Dermis microvascular lymphatic vessel endothelial cell (primary cell): Measurements from ENCODE around the gene KRTAP19-4. TPM values are rescaled to one million over a fixed set of nuclear protein-coding genes. Genes with fewer than 3 reads are reported as not detected.
"Not testable (repeated sequence)": the region's sequence is repeated elsewhere in the genome, so short reads cannot be mapped to it uniquely, and the experiment has no call there.

ENCODE experiments used
- DNase-seq, 2 donors: peaks; one replicate each; pipeline versions ENCODE4 v3.0.0 to v3.0.0-alpha.2; 2010; ENCODE audit warnings: low read depth in 2 of 2
- total RNA-seq: library from RNA; depleted of rRNA; stranded (reverse); fragments of >200 nt; gene quantifications from 2 replicates; pipeline ENCODE4 v1.2.1, GENCODE V29; 2014

KRTAP19-4 gene, protein sequence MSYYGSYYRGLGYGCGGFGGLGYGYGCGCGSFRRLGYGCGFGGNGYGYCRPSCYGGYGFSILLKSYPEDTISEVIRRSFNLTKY
- total RNA-seq, result not detected in 2 replicates

DNA sequence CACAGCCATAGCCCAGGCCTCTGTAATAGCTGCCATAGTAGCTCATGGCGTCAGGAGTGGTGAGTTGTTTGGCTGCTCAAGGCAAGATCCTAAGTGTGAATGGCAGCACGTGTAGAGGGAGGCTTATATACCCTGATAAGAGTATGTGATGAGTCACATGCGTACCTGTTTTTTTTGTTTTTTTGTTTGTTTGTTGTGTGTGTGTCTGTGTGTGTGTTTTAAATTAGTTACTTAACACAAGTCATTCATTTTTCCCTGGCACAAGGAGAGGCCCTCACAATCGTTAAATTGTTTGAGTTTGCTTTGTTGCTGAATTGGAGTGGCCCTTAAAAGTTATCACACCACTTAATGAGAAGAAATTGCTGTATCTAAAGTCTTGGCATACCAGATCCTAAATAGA is at the start of gene KRTAP19-4:
TSS of gene KRTAP19-4 (minus strand) at position 101 of the 400 bp plus-strand sequence. CDS start at position 46, 55 bp downstream.
- DNase-seq, result no peak

DNA sequence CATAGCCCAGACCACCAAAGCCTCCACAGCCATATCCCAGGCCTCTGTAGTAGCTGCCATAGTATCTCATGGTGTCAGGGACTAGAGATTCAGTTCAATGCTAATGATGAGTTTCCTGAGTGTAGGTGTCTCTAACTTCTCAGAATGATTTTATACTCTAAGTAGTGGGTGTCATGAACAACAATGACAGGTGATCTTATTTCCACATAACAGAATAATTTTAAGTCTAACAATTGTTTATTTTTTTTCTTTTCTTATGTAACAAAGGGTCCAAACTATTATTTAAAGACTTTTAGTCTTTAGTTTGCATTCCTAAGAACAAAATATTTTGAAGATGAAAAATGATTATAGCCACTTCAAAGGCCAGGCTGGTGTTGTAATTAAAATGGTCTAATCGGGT is 44.8 kb upstream of the KRTAP19-4 start, which contains the start of gene KRTAP19-6:
TSS of gene KRTAP19-6 (minus strand) at position 101 of the 400 bp plus-strand sequence. CDS start at position 70, 31 bp downstream.
- no peak for DNase-seq

DNA sequence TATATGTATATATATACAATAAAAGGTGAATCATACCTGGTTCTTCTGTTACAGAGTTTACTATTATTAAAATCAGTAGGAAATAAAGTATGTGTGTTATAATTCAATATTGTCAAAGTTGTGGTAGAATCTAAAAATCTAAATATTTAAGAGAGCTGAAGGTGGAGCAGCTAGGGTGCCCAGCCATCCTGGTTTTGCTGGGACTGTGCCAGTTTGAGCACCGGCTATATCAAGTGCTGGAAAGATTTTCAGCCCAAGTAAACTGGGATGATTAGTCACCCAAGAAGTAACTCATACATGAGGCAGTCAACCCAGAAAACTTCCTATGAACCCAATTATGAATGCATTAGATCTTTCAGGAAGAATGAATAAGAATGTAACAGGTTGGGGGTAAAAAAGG is 21.9 kb upstream of the KRTAP19-4 start:
- no peak for DNase-seq

DNA sequence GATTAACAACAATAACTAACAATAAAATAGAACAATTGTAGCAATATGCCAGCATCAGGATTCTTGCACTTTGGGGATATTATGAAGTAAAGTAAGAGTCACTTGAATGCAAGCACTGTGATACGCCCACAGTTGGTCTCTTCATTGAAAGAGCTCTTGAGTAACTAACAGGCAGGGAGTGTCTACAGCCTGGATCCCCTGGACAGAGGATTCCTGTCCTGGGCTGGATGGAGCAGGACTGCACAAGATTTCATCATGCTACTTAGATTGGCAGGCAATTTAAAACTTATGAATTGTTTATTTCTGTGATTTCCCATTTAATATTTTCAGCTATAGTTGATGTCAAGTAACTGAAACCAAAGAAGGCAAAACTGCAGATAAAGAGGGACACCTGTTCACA is 18.7 kb upstream of the KRTAP19-4 start:
- no peak for DNase-seq

DNA sequence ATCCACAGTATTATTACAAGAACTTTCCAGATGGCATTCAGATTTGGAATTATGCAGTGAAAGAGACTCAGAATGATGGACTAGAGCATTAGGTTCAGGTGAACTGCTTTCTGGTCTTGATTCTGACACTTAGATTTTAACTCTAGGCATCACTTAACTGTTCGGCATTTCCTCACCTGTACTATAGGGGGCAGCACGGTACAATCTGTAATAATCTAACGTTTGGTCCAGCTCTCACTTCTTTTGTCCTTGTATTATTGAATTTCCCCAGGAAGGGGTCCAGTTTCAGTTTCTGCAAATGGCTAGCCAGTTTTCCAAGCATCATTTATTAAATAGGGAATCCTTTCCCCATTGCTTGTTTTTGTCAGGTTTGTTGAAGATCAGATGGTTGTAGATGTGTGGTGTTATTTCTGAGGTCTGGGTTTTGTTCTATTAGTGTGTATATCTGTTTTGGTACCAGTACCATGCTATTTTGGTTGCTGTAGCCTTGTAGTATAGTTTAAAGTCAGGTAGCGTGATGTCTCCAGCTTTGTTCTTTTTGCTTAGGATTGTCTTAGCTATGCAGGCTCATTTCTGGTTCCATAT is 8.7 kb upstream of the KRTAP19-4 start:
- not testable (repeated sequence) for DNase-seq

DNA sequence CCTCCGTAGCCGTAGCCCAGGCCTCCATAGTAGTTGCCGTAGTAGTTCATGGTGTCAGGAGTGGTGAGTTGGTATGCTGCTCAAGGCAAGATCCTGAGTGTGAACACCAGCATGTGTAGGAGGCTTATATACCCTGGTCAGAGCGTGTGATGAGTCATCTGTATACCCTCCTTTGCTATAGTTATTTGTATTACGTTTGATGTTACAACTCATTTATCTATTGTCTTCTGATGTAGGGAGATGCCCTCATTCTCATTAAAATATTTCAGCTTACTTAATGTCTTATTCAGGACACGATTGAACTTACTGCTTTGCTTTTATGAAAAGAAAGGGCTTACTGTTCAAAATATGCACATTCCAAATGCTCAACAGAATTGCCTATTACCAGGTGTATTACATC is 5.1 kb upstream of the KRTAP19-4 start, which contains the start of gene KRTAP19-5:
TSS of gene KRTAP19-5 (minus strand) at position 101 of the 400 bp plus-strand sequence. CDS start at position 50, 51 bp downstream.
- no peak for DNase-seq

DNA sequence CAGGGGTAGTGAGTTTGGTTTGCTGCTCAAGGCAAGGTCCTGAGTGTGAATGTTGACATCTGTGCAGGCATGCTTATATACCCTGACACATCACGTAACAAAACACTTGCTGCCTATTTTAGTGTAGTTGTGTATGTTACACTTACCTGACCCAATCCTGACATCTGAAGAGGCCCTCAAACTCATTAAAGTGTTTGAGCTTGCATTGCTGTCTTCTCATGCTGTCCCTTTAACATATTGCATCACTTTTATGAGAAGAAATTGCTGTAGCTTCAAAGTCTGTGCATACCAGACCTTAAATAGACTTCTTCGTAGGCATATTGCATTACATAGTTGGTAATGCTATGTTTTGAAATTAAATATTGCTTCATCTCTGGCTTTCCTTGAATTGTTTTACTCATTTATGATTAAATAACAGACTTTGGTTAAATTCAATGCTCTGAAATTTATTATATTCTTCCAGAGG is 5.0 kb downstream of the KRTAP19-4 start, which contains the start of gene KRTAP19-3:
TSS of gene KRTAP19-3 (minus strand) at position 51 of the 466 bp plus-strand sequence. CDS start 56 bp downstream, outside the sequence.
- DNase-seq, result no peak

DNA sequence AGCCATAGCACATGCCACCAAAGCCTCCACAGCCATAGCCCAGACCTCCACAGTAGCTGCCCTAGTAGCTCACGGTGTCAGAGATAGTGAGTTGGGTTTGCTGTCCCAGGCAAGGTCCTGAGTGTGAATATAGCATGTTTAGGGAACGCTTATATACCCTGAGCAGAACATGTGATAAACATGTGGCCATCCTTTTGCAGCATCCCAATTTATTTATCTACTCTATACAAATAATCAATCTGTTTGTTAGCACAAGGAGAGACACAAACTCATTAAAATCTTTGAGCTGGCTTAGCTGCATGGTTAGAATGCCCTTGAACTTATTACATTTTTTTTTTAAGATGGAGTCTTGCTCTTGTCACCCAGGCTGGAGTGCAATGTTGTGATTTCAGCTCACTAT is 9.6 kb downstream of the KRTAP19-4 start, which contains the start of gene KRTAP19-2:
TSS of gene KRTAP19-2 (minus strand) at position 101 of the 400 bp plus-strand sequence. CDS start at position 13, 88 bp downstream.
- no peak for DNase-seq

DNA sequence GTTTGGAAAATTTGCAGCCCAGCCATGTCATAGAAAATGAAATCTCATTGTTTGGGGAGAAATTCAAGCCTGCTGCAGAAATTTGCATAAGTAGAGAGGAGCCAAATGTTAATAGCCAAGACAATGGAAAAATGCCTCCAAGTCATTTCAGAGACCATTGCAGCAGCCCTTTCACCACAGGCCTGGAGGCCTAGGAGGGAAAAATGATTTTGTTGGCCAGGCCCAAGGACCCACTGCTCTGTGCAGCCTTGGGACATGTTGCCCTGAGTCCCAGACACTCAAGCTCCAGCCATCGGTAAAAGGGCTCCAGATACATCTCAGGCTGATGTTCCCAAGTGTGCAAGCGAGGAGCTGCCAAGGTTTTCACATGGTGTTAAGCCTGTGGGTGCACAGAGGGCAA is 10.8 kb downstream of the KRTAP19-4 start:
- DNase-seq, result no peak

DNA sequence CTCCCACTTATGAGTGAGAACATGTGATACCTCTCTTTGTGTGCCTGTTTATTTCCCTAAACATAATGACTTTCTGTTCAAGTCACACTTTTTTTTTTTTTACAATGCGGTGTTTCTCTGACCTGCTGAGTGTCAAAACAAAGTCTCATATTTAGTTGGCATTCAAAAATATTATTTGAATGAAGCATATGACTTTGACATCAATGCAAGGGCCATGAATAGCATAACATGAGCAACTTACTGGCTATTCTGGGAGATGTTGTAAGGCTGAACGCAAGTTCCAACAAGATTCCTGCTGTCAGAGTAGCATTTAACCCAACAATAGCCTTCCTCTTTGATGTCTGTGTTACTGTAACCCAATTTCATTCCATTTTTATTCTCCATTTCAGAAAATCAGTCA is 14.8 kb downstream of the KRTAP19-4 start:
- DNase-seq, result no peak

DNA sequence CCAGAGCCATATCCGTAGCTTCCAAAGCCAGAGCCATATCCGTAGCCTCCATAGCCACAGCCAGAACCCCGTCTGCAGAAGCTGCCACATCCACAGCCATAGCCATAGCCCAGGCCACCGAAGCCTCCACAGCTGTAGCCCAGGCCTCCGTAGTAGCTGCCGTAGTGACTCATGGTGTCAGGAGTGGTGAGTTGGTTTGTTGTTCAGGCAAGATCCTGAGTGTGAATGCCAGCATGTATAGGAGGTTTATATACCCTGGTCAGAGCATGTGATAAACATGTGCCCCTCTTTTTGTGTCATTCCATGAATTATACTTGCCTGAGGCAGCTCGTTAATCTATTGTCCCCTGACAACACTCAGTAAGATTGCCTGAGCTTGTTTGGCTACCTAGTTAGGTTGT is 16.8 kb downstream of the KRTAP19-4 start, which contains the start of gene KRTAP19-1:
TSS of gene KRTAP19-1 (minus strand) at position 223 of the 400 bp plus-strand sequence. CDS start at position 173, 50 bp downstream.
- DNase-seq, result no peak

DNA sequence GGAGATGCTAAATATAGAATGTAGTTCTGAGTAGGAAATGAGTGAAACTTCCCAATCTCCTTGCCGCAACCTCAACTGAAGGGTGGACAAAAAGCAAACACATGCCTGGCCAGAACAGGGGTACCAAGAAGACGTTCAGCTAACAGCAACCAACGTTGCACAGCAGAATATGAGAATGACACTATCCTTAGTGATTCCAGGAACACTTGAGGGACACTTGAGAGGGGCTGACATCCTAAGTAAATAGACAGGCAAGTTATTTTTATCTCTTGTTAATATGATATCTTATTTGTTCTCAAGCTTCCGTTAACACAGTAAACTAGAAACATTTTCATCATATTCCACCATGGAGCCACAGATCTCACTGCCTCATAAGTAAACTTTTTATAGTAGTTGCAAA is 17.7 kb downstream of the KRTAP19-4 start:
- no peak for DNase-seq

DNA sequence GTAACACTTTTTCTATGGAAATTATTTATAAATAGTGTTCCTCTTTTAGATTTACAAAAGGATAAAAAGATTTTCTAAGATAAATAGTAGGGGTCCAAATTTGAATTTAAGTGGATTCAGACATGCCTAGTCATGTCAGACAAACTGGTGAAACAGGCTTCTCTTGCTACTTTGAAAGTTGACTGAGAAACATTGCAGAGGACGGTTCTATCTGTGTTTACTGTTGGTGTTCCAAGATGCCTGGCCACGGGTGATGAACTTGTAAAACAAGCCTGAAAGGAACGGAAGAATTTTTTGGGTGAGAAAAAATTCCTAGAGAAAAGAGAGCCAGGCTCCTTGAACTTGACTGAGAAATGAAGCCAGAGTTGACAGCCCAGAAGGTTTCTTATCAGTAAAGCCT is 19.0 kb downstream of the KRTAP19-4 start:
- no peak for DNase-seq

DNA sequence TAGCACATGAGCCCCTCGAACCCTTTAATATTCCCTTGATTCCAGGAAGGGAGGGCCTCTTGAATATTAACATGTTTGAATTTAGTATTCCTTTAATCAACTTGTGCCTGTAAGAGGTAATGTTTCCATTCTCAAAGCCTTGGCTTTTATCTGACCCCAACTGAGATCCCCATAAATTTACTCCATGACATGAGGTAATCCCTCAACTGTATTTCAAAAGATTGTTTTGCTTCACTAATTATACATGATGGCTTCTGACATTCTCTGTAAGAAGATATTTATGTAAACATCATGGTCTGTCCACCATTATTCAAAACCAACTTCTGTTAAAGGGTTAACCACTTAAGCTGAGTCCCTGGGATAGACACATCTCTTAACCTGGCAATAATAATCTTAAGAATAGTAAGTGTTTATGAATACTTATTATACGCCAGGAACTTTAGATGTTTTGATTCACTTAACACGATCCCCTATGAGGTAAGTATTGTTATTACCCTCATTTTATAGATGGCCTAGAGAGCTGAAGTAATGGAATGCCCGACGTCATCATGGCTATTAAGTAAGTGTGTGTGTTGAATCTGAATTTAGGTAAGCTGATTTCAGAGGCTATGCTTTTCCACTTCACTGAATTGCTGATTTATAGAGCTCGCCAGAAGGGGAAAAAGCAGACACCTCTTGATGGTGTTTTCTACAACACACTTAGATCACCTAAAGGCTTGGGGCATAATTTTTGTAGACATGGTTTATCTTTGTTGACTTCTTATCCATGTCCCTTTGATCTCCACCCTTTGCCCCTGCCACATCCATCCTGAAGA is 27.9 kb downstream of the KRTAP19-4 start:
- no peak for DNase-seq

DNA sequence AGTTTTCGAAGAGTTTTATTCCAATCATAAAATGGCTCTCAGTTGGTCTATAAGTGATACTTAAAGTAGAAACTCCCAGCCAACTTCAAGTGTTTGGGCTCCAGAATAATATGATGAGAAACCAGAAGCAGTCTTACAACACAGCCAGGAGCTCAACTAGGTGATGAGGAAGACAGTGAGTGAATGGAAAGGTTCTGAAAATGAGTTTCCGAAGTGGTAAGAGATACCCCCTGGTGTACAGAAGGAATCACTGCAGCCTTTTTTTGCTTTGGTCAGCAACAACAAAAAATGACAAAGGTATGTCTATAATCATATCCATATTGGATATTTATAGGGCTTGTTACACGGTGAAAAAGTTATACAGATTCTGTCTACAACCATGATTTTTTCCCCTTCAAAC is 33.3 kb downstream of the KRTAP19-4 start:
- no peak for DNase-seq

DNA sequence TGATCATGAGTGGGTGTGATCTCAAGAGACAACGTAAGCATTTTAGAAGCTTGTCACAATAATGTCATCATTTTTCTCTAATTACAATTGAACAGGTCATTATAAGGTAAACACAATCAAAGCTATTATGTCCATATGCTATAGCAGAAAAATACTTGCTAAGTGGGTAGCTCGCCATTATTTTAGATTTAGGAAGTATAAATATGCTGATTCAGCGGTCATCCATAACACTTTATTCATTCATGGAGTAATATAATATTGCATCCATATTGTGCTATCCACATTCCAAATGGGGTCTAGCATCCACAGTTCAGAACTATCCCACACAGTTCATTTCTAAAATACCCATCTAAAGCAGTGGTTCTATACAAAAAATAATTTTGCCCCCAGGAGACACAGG is 48.5 kb downstream of the KRTAP19-4 start:
- no peak for DNase-seq

DNA sequence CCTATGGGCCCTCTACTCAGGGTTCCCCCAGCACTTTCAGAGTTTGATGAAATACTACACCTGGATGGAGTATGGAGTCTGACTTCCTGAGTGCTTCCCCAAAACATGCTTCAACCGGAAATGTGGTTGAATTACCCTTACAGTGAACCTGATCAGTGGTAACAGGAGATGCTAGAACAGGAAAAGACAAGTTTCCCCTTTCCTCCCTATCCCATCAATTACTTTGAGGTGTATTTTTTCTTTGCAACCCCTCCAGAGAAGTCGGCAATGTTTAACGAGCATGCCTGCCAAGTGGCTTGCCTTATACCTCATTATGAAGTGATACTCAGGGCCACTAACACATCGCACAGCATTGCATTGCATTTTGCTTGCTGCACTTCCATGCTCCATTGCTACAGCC is 49.9 kb downstream of the KRTAP19-4 start:
- no peak for DNase-seq

Other genes starting within 250 kb of the KRTAP19-4 start
- not detected in 2 replicates for gene KRTAP24-1, start 214.2 kb downstream of the KRTAP19-4 start, total RNA-seq
- not detected in 2 replicates for gene KRTAP25-1, start 207.7 kb downstream of the KRTAP19-4 start, total RNA-seq
- gene KRTAP26-1, start 176.8 kb downstream of the KRTAP19-4 start, total RNA-seq, result not detected in 2 replicates
- not detected in 2 replicates for gene KRTAP27-1, start 159.5 kb downstream of the KRTAP19-4 start, total RNA-seq
- not detected in 2 replicates for gene KRTAP23-1, start 148.6 kb downstream of the KRTAP19-4 start, total RNA-seq
- not detected in 2 replicates for gene KRTAP13-2, start 124.9 kb downstream of the KRTAP19-4 start, total RNA-seq
- not detected in 2 replicates for gene KRTAP13-1, start 101.1 kb downstream of the KRTAP19-4 start, total RNA-seq
- not detected in 2 replicates for gene KRTAP13-3, start 71.2 kb downstream of the KRTAP19-4 start, total RNA-seq
- gene KRTAP13-4, start 66.9 kb downstream of the KRTAP19-4 start, total RNA-seq, result not detected in 2 replicates
- gene KRTAP15-1, start 56.9 kb downstream of the KRTAP19-4 start, total RNA-seq, result not detected in 2 replicates
- not detected in 2 replicates for gene KRTAP19-1, start 16.8 kb downstream of the KRTAP19-4 start, total RNA-seq
- gene KRTAP19-2, start 9.7 kb downstream of the KRTAP19-4 start, total RNA-seq, result not detected in 2 replicates
- not detected in 2 replicates for gene KRTAP19-3, start 5.2 kb downstream of the KRTAP19-4 start, total RNA-seq
- gene KRTAP19-5, start 5.0 kb upstream of the KRTAP19-4 start, total RNA-seq, result not detected in 2 replicates
- gene KRTAP19-6, start 44.7 kb upstream of the KRTAP19-4 start, total RNA-seq, result not detected in 2 replicates
- gene KRTAP19-7, start 64.1 kb upstream of the KRTAP19-4 start, total RNA-seq, result not detected in 2 replicates
- gene KRTAP22-2, start 93.2 kb upstream of the KRTAP19-4 start, total RNA-seq, result not detected in 2 replicates
- not detected in 2 replicates for gene KRTAP6-3, start 95.3 kb upstream of the KRTAP19-4 start, total RNA-seq
- not detected in 2 replicates for gene KRTAP6-2, start 101.7 kb upstream of the KRTAP19-4 start, total RNA-seq
- not detected in 2 replicates for gene KRTAP22-1, start 103.9 kb upstream of the KRTAP19-4 start, total RNA-seq
- not detected in 2 replicates for gene KRTAP6-1, start 116.8 kb upstream of the KRTAP19-4 start, total RNA-seq
- gene KRTAP20-1, start 119.3 kb upstream of the KRTAP19-4 start, total RNA-seq, result not detected in 2 replicates
- not detected in 2 replicates for gene KRTAP20-4, start 123.5 kb upstream of the KRTAP19-4 start, total RNA-seq
- gene KRTAP20-2, start 138.0 kb upstream of the KRTAP19-4 start, total RNA-seq, result not detected in 2 replicates
- not detected in 2 replicates for gene KRTAP20-3, start 145.7 kb upstream of the KRTAP19-4 start, total RNA-seq
- not detected in 2 replicates for gene KRTAP21-3, start 221.6 kb upstream of the KRTAP19-4 start, total RNA-seq